Trophoblast cell (in vitro differentiated cells and primary cell): ENCODE results near the gene UBE2C.

Experiments used
- DNase-seq, 2 donors: peaks; one replicate each; pipeline ENCODE4 v3.0.0-alpha.2; 2016
- H2AFZ ChIP-seq: 2 replicates; pipeline ENCODE4 v1.6.1; 2013; ENCODE audit warnings: low read length, moderate library complexity, mild to moderate bottlenecking; ENCODE audit not compliant: insufficient read depth, poor library complexity
- H2AK5ac ChIP-seq: 2 replicates; pipeline ENCODE4 v1.6.1; 2013; ENCODE audit warnings: mild to moderate bottlenecking, low read length
- H2BK120ac ChIP-seq: 2 replicates; pipeline ENCODE4 v1.6.1; 2013; ENCODE audit warnings: low read length, mild to moderate bottlenecking, moderate library complexity; ENCODE audit not compliant: insufficient read depth, poor library complexity
- H2BK12ac ChIP-seq: 2 replicates; pipeline ENCODE4 v1.6.1; 2013; ENCODE audit warnings: mild to moderate bottlenecking, low read length, moderate library complexity
- H2BK5ac ChIP-seq: 2 replicates; pipeline ENCODE4 v1.6.1; 2013; ENCODE audit warnings: low read length, low read depth, moderate library complexity, mild to moderate bottlenecking; ENCODE audit not compliant: poor library complexity
- H3K14ac ChIP-seq: 2 replicates; pipeline ENCODE4 v1.6.1; 2013; ENCODE audit warnings: mild to moderate bottlenecking, low read length
- H3K18ac ChIP-seq: 2 replicates; pipeline ENCODE4 v1.6.1; 2013; ENCODE audit warnings: mild to moderate bottlenecking, low read length
- H3K23ac ChIP-seq: 2 replicates; pipeline ENCODE4 v1.6.1; 2013; ENCODE audit warnings: low read length
- H3K27ac ChIP-seq: 2 replicates; pipeline ENCODE4 v1.5.1; 2013; ENCODE audit warnings: low read depth, mild to moderate bottlenecking, inconsistent platforms, low read length, moderate library complexity
- H3K27me3 ChIP-seq: 2 replicates; pipeline ENCODE4 v1.6.1; 2013; ENCODE audit warnings: inconsistent platforms, mild to moderate bottlenecking, low read length, moderate library complexity; ENCODE audit not compliant: insufficient read depth
- H3K36me3 ChIP-seq, 2 experiments: 1 replicate in 1 of 2; 2 replicates in 1 of 2; pipeline ENCODE4 v1.6.1; 2013; ENCODE audit warnings: low read length in 2 of 2, mild to moderate bottlenecking in 2 of 2, moderate library complexity in 1 of 2; ENCODE audit not compliant: insufficient read depth in 2 of 2, control insufficient read depth in 1 of 2
- H3K4ac ChIP-seq: 2 replicates; pipeline ENCODE4 v1.6.1; 2013; ENCODE audit warnings: low read depth, mild to moderate bottlenecking, low read length, moderate library complexity
- H3K4me1 ChIP-seq, 2 experiments: 1 replicate in 1 of 2; 2 replicates in 1 of 2; pipeline ENCODE4 v1.6.1; 2013; ENCODE audit warnings: low read length in 2 of 2, mild to moderate bottlenecking in 2 of 2, moderate library complexity in 1 of 2; ENCODE audit not compliant: insufficient read depth in 2 of 2, control insufficient read depth in 1 of 2
- H3K4me2 ChIP-seq: 2 replicates; pipeline ENCODE4 v1.6.1; 2013; ENCODE audit warnings: inconsistent platforms, mild to moderate bottlenecking, low read length, moderate library complexity
- H3K4me3 ChIP-seq: 2 replicates; pipeline ENCODE4 v1.5.1; 2013; ENCODE audit warnings: mild to moderate bottlenecking, low read depth, low read length, inconsistent platforms
- H3K79me1 ChIP-seq: one replicate; pipeline ENCODE4 v1.6.1; 2013; ENCODE audit warnings: low read length
- H3K79me2 ChIP-seq: 2 replicates; pipeline ENCODE4 v1.6.1; 2013; ENCODE audit warnings: low read length, mild to moderate bottlenecking; ENCODE audit not compliant: control insufficient read depth, insufficient read depth, poor library complexity
- H3K9ac ChIP-seq: 2 replicates; pipeline ENCODE4 v1.6.1; 2013; ENCODE audit warnings: mild to moderate bottlenecking, low read length
- H3K9me3 ChIP-seq: 2 replicates; pipeline ENCODE4 v1.6.1; 2013; ENCODE audit warnings: low read depth, mild to moderate bottlenecking, control low read depth, inconsistent platforms, low read length; ENCODE audit not compliant: insufficient read depth
- H4K12ac ChIP-seq: 2 replicates; pipeline ENCODE4 v1.6.1; 2013; ENCODE audit warnings: low read depth, mild to moderate bottlenecking, low read length, moderate library complexity
- H4K8ac ChIP-seq: 2 replicates; pipeline ENCODE4 v1.6.1; 2013; ENCODE audit warnings: low read depth, mild to moderate bottlenecking, low read length, moderate library complexity
- H4K91ac ChIP-seq: one replicate; pipeline ENCODE4 v1.6.1; 2013; ENCODE audit warnings: low read depth, mild to moderate bottlenecking, low read length, moderate library complexity
- WGBS: extraction: QIAGEN DNeasy Blood & Tissue Kit; methylation state at CpG from one replicate; pipeline ENCODE4 v1.1.7; 2013; ENCODE audit warnings: missing lambda C conversion rate; ENCODE audit not compliant: insufficient read length, insufficient coverage; ENCODE audit errors: extremely low coverage; 5-methylcytosine and 5-hydroxymethylcytosine counted together

UBE2C gene

DNA sequence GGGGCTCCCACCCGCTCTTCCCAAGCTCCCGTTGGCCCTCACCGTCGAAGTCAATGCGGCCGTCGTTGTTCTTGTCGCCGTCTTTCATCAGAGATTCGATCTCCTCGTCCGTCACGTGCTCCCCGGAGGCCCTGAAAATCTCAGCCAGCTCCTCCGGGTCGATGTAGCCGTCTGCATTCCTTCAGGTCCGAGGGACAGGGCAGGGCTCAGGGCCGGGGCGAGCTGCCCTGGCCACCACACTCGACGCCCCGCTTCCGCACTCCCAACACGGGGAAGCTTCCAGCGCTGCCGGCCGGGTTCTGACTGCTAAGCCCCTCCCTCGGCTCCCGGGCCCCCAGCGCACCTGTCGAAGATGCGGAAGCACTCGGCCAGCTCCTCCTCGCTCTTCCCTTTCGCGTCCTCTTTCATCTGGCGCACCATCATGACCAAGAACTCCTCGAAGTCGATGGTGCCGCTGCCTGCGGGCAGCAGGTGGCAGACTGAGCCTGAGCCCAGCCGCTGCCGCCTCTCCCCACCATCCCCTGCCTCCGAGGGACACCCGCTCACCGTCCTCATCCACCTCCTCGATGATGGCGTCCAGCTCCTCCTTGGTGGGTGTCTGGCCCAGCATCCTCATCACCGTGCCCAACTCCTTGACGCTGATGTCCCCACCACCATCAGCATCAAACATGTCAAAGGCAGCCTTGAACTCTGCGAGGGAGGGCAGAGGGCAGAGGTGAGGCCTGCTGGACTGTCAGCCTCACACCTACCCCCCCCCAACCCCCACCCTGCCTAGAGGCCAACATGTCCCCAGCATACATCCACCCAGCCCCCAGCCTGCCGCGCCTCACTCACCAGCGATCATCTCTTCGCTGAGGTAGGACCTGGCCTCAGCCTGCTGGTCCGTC lies 11.7 kb downstream of the UBE2C start:
- H3K4me1 ChIP-seq, result peaks cover 13 to 17% of the 10 kb centered on the region in 2 experiments
- H2AK5ac ChIP-seq, result no peak overlapping the region
- H2AFZ ChIP-seq, result no peak overlapping the region
- no peak overlapping the region for H3K18ac ChIP-seq
- H3K36me3 ChIP-seq, result no peaks in the 10 kb centered on the region
- no peak overlapping the region for H4K91ac ChIP-seq
- H3K9me3 ChIP-seq, result no peaks in the 10 kb centered on the region
- peak overlapping the region; percentile 8 for H3K14ac ChIP-seq
- no peak overlapping the region for H3K27ac ChIP-seq
- H2BK12ac ChIP-seq, result no peak overlapping the region
- H2BK120ac ChIP-seq, result no peak overlapping the region
- H3K79me2 ChIP-seq, result no peaks in the 10 kb centered on the region
- no CpG with 5 or more reads among the region's 57 CpGs for WGBS
- no peak overlapping the region for H3K4ac ChIP-seq
- H3K23ac ChIP-seq, result no peak overlapping the region
- H2BK5ac ChIP-seq, result no peak overlapping the region
- peak; percentile 24 to 58 for DNase-seq
- H3K27me3 ChIP-seq, result no peaks in the 10 kb centered on the region
- H3K79me1 ChIP-seq, result no peaks in the 10 kb centered on the region
- no peak overlapping the region for H3K9ac ChIP-seq
- H4K12ac ChIP-seq, result no peak overlapping the region
- peak overlapping the region; percentile 30 for H4K8ac ChIP-seq
- H3K4me2 ChIP-seq, result peak overlapping the region; percentile 9
- H3K4me3 ChIP-seq, result no peak overlapping the region

DNA sequence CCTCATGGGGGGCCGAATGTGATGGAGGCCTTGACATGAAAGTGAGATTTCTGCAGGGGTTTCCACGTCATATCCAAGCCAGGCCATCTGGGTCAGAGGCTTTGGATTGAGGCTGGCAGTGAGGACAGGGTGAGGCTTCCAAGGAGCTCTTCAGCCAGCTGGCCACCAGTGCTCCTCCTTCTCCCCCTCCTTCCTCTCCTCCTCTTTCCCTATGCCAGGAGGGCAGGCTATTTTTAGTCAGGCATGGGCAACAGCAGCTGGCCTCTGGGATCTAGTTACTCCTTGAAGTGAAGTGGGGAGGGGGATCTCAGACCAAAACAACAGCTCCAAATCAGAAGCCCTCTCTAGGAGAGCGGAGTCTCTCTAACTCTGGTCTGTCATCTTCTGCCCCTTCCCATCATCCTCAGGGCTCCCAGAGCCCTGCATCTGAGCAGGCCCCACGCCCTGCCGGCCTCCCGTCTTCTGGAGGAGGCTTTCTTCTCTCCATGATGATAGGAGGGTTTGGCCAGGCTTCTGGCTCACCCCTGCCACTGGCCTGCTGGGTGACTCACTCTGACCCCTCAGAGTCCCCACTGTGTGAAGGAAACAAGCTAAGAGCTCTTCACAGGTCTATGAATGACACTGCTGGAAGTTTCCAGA lies 14.1 kb downstream of the UBE2C start:
- no peaks in the 10 kb centered on the region for H3K27me3 ChIP-seq
- no peak overlapping the region for H2AFZ ChIP-seq
- H3K4me1 ChIP-seq, result peaks cover 13 to 14% of the 10 kb centered on the region in 2 experiments
- H2BK12ac ChIP-seq, result no peak overlapping the region
- no peak overlapping the region for H3K4me2 ChIP-seq
- H3K79me1 ChIP-seq, result no peaks in the 10 kb centered on the region
- no peak overlapping the region for H2BK5ac ChIP-seq
- H3K27ac ChIP-seq, result no peak overlapping the region
- H4K8ac ChIP-seq, result no peak overlapping the region
- no peak overlapping the region for H3K18ac ChIP-seq
- H3K23ac ChIP-seq, result no peak overlapping the region
- H4K12ac ChIP-seq, result no peak overlapping the region
- no peak overlapping the region for H2BK120ac ChIP-seq
- H3K9me3 ChIP-seq, result no peaks in the 10 kb centered on the region
- no peak overlapping the region for H4K91ac ChIP-seq
- no peak overlapping the region for H2AK5ac ChIP-seq
- no peaks in the 10 kb centered on the region for H3K79me2 ChIP-seq
- H3K4me3 ChIP-seq, result no peak overlapping the region
- no peak overlapping the region for H3K4ac ChIP-seq
- no peaks in the 10 kb centered on the region for H3K36me3 ChIP-seq
- H3K14ac ChIP-seq, result no peak overlapping the region
- DNase-seq, result no peak
- no peak overlapping the region for H3K9ac ChIP-seq
- whole genome bisulfite sequencing, result no CpG with 5 or more reads among the region's 6 CpGs

DNA sequence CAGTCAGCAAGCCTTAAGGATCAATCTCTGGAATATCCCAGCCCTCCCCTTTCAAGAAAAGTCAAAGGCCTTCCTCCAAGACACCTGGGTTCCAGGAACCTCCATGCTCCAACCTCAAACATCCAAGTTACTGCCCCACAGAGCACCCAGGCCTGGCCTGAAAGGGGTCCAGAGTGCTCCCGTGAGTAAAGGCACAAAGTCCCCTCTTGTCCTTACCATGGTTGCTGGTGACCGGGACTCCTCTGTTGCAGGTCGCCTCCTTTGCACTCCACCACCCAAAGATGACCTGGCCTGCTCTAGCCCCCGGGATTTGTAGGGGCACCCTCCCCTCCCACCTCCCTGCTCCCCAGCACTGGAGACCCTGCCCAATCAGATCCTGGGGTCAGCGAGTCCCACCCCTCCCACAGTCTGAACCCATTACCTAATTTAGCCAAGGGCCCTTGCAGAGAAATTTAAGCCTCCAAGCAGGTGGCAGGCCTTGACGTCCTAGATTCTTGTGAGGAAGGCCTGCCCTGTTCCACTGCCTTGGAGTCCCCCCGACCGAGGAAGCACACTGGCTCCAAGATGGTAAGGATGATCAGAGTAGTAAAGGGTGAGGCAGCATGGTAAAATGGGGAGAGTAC lies 14.7 kb downstream of the UBE2C start, which contains the start of gene TNNC2:
TNNC2 (minus strand) TSS at position 283 of the 623 bp plus-strand sequence; CDS start at position 219, 64 bp downstream.
- WGBS, result no CpG with 5 or more reads among the region's 8 CpGs
- DNase-seq, result no peak
- no peak within 1 kb of the TSS for H3K27ac ChIP-seq

DNA sequence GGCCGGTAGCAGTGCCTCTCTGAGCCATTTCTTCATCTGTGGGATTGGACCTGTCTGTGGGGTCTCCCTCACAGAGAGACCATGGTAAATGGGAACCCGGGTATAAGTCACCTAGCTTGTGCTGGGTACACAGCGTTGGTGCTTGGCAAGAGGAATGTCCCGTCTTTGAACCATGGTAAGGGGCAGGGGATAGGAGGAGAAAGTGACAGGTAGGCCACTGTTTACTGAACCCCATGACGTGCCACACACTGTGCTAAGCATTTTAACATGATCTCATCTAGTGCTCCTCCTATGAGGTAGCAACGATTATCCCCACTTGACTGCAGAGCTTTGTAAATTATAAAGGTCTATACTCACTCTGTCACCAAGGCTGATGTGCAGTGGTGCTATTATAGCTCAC lies 15.3 kb downstream of the UBE2C start:
- Histone ChIP-seq H2BK120ac (no peak overlapping the region), H3K4me1 (peaks cover 11% of the 10 kb centered on the region in 2 experiments), H3K4me3 (no peak overlapping the region), H2BK12ac (no peak overlapping the region), H3K27me3 (no peaks in the 10 kb centered on the region), H3K79me1 (no peaks in the 10 kb centered on the region), H2BK5ac (no peak overlapping the region), H3K4me2 (no peak overlapping the region), H4K12ac (no peak overlapping the region), H3K9ac (no peak overlapping the region), H3K18ac (no peak overlapping the region), H3K27ac (no peak overlapping the region), H3K9me3 (no peaks in the 10 kb centered on the region), H2AK5ac (no peak overlapping the region), H3K36me3 (no peaks in the 10 kb centered on the region), H4K8ac (no peak overlapping the region), H4K91ac (no peak overlapping the region), H3K4ac (no peak overlapping the region), H2AFZ (no peak overlapping the region), H3K14ac (no peak overlapping the region), H3K79me2 (no peaks in the 10 kb centered on the region), H3K23ac (no peak overlapping the region)
- WGBS, result no CpG with 5 or more reads among the region's 6 CpGs
- no peak for DNase-seq

More for the DNA sequence above, 14.7 kb downstream of the UBE2C start, which contains the start of gene TNNC2:
- H3K4ac ChIP-seq, result no peak within 1 kb of the TSS
- H4K12ac ChIP-seq, result no peak within 1 kb of the TSS
- H3K4me1 ChIP-seq, result peaks cover 13 to 14% of the 10 kb centered on the region in 2 experiments
- no peaks in the 10 kb centered on the region for H3K9me3 ChIP-seq
- no peaks in the 10 kb centered on the region for H3K27me3 ChIP-seq
- no peak within 1 kb of the TSS for H2BK5ac ChIP-seq
- H3K36me3 ChIP-seq, result no peaks in the 10 kb centered on the region
- no peak within 1 kb of the TSS for H4K91ac ChIP-seq
- H2BK12ac ChIP-seq, result no peak within 1 kb of the TSS
- no peak within 1 kb of the TSS for H2BK120ac ChIP-seq
- no peak within 1 kb of the TSS for H4K8ac ChIP-seq
- H2AK5ac ChIP-seq, result no peak within 1 kb of the TSS
- no peak within 1 kb of the TSS for H3K23ac ChIP-seq
- H2AFZ ChIP-seq, result no peak within 1 kb of the TSS
- H3K18ac ChIP-seq, result no peak within 1 kb of the TSS
- no peak within 1 kb of the TSS for H3K9ac ChIP-seq
- no peak within 1 kb of the TSS for H3K4me3 ChIP-seq
- H3K79me1 ChIP-seq, result no peaks in the 10 kb centered on the region
- H3K14ac ChIP-seq, result no peak within 1 kb of the TSS
- no peaks in the 10 kb centered on the region for H3K79me2 ChIP-seq
- no peak within 1 kb of the TSS for H3K4me2 ChIP-seq
